Measurements from ENCODE around the gene POLG2.

DNA sequence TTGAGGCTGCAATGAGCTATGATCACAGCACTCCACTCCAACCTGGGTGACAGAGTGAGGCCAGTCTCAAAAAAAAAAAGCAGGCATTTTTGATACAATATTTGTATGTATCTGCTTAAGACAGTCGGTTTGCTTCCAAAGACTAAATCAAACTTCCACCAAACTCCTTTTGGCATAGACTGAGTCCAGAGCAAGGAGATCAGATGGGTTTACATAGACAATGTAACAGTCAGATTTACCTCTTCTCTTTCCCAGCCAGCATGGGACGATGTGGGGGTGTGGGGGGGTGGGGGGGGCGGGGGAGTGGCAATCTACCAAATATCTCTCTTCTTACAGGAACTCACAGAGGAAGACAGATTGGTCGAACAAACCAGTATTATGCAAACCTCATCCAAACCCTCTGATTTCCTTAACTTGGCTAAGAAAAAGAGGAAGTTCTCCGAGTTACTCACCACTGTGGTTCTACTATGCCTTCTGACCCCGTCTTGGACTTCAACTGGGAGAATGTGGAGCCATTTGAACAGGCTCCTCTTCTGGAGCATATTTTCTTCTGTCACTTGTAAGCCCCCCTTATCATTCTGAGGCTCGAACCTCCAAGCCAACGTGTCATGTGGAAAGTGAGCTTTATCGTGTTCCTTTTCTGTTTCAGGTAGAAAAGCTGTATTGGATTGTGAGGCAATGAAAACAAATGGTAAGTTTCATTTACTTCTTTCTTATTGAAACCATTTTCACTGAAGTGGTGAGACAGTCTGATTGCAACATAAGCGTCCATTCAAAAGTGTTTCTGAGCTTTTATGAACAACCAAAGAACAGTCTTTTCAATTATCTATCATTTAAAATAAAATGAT, 48.0 kb downstream of the POLG2 start, which contains the start of gene MILR1:
- TF ChIP-seq, protein P1, sequence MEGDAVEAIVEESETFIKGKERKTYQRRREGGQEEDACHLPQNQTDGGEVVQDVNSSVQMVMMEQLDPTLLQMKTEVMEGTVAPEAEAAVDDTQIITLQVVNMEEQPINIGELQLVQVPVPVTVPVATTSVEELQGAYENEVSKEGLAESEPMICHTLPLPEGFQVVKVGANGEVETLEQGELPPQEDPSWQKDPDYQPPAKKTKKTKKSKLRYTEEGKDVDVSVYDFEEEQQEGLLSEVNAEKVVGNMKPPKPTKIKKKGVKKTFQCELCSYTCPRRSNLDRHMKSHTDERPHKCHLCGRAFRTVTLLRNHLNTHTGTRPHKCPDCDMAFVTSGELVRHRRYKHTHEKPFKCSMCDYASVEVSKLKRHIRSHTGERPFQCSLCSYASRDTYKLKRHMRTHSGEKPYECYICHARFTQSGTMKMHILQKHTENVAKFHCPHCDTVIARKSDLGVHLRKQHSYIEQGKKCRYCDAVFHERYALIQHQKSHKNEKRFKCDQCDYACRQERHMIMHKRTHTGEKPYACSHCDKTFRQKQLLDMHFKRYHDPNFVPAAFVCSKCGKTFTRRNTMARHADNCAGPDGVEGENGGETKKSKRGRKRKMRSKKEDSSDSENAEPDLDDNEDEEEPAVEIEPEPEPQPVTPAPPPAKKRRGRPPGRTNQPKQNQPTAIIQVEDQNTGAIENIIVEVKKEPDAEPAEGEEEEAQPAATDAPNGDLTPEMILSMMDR (IDR thresholded peaks at IDR 0.05 in 4 of 5, conservative IDR thresholded peaks at IDR 0.05 in 1 of 5) = no peak
- TF ChIP-seq POLR2A (IDR thresholded peaks at IDR 0.05) = no peak

Measured in gastrocnemius medialis (tissue), 4 donors.